Measurements from ENCODE around the gene PLK3. TPM values are rescaled to one million over a fixed set of nuclear protein-coding genes. Genes with fewer than 3 reads are reported as not detected.
A peak's percentile ranks its signal among the peaks of the same experiment; 100 is the strongest.
"Not testable (repeated sequence)": the region's sequence is repeated elsewhere in the genome, so short reads cannot be mapped to it uniquely, and the experiment has no call there.

PLK3 gene
- 10 to 100 TPM in 1 of 2 donors, 1 to 10 TPM in 1; 8.1 to 10.4 TPM for total RNA-seq
- long read RNA-seq, transcript PLK3-201 (15 exons, 2,492 nt) = major isoform, 6 of 12 reads
- long read RNA-seq, partial matches to known transcripts = 2 of 12 reads
- long read RNA-seq, other reads (novel, unspliced or antisense) = 4 of 12 reads

DNA sequence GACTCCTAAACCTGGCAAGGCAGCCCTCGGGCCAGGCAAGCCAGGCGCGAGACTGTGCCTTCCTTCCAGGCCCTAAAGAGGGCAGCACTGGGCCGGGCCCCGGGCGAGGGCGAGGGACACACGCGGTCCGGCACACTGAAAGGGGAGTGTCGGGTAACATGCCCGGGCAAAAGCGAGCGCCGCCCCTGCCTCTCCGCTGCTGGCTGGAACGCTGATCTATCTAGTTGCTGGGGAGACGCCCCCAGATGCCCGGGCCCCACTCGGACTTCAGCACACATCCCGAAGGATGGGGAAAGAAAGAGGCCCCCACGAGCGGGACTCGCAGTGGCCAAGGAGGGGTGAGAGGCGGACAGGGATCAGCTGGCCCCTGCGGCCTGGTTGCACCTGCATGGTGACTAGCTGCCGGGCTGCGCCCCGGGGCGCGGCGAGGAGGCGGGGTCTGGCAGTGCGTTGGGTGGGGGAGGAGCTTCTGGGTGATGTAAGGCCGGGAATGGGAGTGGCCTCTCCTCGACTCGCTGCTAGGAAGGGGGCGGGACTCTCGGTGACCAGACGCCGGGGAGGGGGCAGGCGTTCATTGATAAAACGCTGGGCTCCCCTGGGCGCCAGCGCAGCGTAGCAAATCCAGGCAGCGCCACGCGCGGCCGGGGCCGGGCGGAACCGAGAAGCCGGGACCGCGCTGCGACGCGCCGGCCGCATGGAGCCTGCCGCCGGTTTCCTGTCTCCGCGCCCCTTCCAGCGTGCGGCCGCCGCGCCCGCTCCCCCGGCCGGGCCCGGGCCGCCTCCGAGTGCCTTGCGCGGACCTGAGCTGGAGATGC is at the start of gene PLK3:
PLK3 (plus strand) TSS at position 608 of the 815 bp plus-strand sequence; CDS start at position 695, 87 bp downstream.
- ATAC-seq = peak; percentile 94
- peak; percentile 98 to 99 for DNase-seq
- intact Hi-C loops (cut with DNase I, micrococcal nuclease) = loop anchor here in 1 of 2 donors (10.0 kb wide), 1 partner anchor 215 kb away; the partner anchor contains the start of genes HECTD3 and UROD

DNA sequence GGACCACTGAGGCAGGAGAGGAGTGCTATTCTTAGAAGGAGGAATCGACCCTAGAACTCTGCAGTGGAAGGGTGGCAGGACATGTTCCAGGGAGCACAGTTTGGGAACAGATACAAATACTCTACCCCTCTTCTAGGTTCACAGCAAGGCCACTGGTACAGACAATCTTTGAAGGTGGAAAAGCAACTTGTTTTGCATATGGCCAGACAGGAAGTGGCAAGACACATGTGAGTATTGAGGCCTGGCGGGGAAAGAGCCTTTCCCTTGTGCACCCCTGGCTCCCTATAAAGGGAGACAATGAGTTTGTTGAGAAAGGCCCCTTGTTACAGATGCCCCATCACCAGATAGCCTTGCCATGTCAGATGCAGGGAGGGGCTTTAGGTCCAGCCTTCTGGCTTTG is 42.8 kb upstream of the PLK3 start:
- DNase-seq (no peak), ATAC-seq (no peak)
- intact Hi-C loops (cut with DNase I, micrococcal nuclease) = no loop called here

DNA sequence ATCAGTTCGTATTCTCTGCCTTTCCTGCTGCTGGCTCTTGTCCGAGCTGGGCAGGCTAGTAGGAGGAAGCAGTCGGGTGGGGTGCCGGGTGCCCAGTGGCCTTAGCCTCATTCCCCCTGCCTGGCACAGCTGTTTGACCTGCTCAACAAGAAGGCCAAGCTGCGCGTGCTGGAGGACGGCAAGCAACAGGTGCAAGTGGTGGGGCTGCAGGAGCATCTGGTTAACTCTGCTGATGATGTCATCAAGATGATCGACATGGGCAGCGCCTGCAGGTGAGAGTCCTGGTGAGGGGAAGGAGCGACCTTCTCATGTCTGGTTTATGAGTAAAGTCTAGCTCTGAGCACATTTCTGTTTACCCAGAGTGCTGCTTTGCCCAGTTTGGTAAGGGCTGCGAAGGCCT is 41.1 kb upstream of the PLK3 start:
- DNase-seq = no peak
- intact Hi-C loops (cut with DNase I, micrococcal nuclease) = no loop called here

DNA sequence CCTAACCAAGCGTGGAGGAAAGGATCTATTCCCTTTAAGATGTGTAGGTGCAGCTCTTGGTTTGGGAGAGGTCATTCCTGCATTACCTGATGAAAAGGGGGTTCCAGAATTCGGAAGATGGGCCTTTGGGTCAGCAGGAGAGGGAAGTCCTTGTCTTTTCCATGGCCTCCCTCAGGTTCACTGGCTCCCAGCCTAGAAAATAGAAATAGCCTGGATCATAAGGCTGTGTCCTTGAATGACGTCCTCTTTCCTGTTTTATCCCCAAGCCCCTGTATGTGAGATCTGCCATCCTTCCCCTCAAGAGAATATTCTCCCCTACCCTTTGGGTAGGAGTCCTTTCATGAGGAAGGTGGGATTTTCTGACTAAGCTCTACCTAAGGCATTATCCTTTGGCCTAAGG is 39.3 kb upstream of the PLK3 start:
- DNase-seq (no peak), ATAC-seq (no peak)
- intact Hi-C loops (cut with DNase I, micrococcal nuclease) = no loop called here

More for the DNA sequence above, 41.1 kb upstream of the PLK3 start:
- ATAC-seq = no peak

DNA sequence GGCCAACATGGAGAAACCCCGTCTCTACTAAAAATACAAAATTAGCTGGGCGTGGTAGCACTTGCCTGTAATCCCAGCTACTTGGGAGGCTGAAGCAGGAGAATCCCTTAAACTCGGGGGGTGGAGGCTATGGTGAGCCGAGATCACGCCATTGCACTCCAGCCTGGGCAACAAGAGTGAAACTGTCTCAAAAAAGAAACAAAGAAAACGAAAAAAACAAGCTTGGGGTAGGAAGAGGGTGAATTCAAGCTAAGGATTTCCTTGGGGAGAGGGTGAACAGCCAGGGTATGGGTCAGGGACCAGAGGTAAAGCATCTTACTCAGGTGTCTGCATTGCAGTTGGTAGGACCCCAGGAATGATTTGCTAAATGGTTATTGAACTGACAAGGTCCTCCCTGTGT is 33.8 kb upstream of the PLK3 start:
- intact Hi-C loops (cut with DNase I, micrococcal nuclease); DNase-seq; ATAC-seq: not testable (repeated sequence)

DNA sequence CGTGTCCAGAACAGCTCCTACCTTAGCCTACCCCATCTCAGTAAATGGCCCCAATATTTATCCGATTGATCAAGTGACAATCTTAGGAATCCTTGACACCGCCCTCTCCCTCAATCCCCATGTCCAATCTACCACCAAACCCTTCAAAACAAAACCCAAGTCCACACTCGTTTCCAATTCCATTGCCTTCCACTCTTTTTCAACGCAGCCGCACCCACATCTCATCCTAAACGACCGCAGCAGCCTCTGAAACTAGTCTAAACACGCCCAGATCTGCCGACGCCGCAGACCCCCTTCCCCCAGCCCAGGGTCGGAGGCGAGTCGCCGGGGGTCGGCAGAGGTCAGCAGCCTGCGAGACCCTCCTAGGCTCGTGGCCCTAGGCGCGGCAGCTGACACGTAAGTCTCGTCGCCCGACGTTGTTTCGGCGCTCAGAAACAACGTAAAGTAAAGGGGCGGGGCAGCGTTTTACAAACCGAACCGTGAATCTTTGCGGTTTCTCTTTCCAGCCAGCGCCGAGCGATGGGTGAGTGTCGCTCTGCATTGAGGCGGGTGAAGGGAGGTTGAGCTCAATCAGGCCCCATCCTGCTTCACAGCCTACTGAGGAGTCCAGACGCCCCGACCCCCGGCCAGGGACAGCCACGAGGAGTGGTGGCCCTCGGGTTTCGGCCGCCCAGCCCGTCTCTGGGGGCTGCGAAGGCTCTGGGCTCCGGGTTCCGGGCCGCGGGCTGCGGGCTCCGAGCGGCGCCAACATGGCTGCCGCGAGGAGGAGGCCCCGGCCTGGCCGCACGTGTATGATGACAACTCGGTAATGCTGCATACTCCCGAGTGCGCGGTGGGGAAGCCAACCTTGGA is 24.9 kb upstream of the PLK3 start, which contains the start of gene RPS8:
RPS8 (plus strand) TSS at position 463 of the 852 bp plus-strand sequence; CDS start at position 520, 57 bp downstream.
- DNase-seq (peak; percentile 93 to 94), ATAC-seq (peak; percentile 89)
- intact Hi-C loops (cut with DNase I, micrococcal nuclease) = no loop called here

DNA sequence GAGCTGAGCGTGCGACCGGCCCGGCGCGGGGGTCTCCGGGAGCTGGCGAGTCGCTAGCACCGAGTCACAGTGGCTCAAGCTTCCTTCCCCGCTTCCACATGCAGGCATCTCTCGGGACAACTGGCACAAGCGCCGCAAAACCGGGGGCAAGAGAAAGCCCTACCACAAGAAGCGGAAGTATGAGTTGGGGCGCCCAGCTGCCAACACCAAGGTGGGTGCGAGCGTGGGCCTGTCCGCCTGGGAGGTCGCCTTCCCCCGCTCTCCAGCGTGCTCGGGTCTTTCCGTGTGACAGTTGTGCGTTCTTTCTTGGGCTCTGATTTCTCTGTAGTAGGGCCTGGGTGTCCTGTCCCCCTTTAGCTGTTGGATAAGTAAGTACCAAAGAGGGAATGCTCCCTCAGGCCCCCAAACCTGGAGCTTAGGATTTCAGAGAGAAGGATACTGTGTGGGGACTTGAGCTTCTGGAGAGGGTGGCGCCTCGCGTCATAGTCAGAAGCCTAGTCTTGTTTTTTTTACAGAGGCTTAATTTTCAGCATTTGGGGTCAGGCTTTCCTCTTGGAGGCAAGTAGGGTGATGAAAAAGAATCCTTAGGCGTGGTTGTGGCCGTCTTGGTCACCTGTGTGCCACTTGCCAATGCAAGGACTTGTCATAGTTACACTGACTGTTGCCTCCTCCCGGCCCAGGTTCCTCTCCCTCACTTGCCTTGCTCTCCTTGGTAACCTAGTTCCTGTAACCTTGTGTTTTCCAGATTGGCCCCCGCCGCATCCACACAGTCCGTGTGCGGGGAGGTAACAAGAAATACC is 24.0 kb upstream of the PLK3 start:
- intact Hi-C loops (cut with DNase I, micrococcal nuclease) = no loop called here
- DNase-seq (peak; percentile 36 to 57), ATAC-seq (peak; percentile 53)

DNA sequence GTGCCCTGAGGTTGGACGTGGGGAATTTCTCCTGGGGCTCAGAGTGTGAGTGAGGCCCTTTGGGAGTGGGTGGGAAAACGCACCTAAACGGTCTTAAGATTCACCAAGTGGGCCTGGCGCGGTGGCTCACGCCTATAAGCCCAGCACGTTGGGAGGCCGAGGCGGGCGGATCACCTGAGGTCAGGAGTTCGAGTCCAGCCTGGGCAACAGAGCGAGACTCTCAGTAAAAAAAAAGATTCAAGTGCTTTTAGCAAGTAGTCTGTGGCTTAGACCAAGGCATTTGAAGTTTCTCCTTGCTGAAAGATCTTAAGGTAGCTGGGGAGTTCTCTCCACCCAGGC is 23.5 kb upstream of the PLK3 start:
- DNase-seq = no peak
- intact Hi-C loops (cut with DNase I, micrococcal nuclease) = no loop called here
- no peak for ATAC-seq

DNA sequence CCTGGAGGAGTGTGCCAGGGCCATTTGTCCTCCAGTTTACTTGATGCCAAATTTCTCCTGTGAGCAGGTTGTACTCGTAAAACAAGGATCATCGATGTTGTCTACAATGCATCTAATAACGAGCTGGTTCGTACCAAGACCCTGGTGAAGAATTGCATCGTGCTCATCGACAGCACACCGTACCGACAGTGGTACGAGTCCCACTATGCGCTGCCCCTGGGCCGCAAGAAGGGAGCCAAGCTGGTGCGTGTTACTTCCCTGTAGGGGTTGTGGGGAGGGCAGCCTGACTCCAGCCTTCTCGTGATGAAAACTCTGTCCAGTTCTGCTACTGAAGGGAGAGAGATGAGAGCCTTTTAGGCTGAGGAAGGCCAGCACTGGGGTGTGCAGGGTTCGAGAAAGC is 22.6 kb upstream of the PLK3 start:
- no peak for ATAC-seq
- intact Hi-C loops (cut with DNase I, micrococcal nuclease) = no loop called here
- no peak for DNase-seq

DNA sequence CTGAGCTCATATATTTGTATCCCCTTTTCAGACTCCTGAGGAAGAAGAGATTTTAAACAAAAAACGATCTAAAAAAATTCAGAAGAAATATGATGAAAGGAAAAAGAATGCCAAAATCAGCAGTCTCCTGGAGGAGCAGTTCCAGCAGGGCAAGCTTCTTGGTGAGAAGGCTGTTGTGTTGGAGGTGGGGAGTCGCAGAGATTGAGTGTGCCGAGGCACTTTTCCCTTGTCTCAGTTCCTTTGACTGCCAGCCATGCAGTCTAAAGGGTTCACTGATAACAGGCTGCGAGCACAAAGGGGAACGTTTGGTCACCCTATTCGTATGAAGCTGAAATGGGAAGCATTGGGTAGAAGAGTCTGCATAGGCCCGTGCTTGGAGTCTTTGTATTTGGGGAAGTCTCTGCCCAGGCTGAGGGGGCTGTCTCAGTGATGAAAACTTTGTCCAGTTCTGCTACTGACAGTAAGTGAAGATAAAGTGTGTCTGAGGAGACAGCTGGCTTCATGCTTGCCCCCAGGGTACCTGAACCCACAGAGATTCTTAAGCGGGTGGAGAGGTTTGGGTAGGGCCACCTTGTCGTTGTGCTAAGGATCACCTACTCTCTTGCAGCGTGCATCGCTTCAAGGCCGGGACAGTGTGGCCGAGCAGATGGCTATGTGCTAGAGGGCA is 22.1 kb upstream of the PLK3 start:
- intact Hi-C loops (cut with DNase I, micrococcal nuclease) = no loop called here
- DNase-seq = no peak
- no peak for ATAC-seq

DNA sequence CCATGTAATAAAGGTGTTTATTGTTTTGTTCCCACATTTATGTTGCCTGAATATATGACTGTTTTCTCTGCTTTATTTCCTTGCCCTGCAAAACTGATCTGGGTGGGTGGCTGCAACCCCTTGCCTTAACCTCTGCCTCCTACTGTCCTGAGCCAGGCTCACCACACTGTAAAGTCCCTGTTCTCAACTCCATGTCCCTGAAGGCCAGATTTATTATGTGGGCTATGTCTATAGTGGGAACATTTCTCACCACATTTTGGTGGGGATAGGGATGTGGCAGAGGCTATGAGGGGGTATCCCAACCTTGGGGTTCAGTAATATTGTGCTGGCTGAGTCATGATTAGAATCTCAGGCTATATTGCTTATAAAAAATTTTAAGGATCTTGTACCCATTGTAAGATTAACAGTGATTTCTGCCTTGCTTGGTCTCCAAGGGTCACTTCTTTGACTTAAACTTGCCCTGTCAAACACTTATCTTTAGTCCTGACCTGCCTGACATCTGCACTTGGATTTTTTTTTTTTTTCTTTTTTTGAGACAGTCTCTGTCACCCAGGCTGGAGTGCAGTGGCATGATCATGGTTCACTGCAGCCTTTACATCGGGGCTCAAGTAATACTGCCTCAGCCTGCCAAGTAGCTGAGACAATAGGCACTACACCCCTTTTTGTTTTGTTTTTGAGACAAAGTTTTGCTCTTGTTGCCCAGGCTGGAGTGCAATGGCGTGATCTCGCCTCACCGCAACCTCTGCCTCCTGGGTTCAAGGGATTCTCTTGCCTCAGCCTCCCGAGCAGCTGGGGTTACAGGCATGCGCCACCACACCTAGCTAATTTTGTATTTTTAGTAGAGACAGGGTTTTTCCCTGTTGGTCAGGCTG is 21.2 kb upstream of the PLK3 start:
- intact Hi-C loops (cut with DNase I, micrococcal nuclease) = no loop called here
- DNase-seq (no peak), ATAC-seq (no peak)

DNA sequence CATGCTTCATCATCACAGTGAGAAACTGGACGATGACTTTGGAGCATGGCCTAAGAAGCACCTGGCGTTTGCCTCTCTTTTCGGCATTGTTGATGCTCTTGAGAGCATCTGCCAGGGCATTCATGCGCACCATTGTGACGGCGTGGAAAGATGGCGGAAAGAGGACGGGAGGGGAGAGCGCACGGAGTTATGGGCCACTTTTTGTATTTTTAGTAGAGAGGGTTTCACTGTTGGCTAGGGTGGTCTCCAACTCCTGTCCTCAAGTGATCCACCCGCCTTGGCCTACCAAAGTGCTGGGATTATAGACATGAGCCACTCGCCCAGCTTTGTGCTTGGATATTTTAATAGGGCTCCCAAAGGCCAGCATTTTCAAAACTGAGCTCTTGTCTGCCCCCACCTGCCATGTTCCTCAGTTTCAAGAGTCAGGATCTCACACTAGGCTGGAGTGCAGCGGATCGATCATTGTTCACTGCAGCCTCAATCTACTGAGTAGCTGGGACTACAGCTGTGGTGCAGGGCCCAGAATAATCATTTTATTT is 19.5 kb upstream of the PLK3 start:
- ATAC-seq (no peak), DNase-seq (no peak)
- intact Hi-C loops (cut with DNase I, micrococcal nuclease) = loop anchor here in 1 of 2 donors (10.0 kb wide), 1 partner anchor 54 kb away; no protein-coding TSS in a partner anchor

DNA sequence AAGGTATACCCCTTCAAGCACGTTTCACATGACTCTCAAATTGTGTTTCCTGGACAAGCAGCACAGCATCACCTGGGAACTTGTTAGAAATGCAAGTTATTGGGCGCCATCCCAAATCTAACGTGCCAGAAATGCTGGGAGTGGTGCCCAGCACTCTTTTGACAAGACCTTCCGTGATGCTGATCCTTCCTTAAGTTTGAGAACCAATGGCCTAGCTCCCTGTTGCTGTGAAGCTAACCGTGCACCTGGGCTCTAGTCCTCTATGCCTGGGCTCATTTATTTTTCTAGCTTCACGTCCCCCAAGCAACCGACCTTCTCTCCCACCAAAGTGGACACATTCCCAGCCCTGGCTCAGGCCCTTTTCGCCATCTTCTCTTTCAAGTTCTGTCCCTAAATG is 16.5 kb upstream of the PLK3 start:
- DNase-seq (no peak), ATAC-seq (no peak)
- intact Hi-C loops (cut with DNase I, micrococcal nuclease) = loop anchor here in 1 of 2 donors (10.0 kb wide), 1 partner anchor 51 kb away; no protein-coding TSS in a partner anchor

DNA sequence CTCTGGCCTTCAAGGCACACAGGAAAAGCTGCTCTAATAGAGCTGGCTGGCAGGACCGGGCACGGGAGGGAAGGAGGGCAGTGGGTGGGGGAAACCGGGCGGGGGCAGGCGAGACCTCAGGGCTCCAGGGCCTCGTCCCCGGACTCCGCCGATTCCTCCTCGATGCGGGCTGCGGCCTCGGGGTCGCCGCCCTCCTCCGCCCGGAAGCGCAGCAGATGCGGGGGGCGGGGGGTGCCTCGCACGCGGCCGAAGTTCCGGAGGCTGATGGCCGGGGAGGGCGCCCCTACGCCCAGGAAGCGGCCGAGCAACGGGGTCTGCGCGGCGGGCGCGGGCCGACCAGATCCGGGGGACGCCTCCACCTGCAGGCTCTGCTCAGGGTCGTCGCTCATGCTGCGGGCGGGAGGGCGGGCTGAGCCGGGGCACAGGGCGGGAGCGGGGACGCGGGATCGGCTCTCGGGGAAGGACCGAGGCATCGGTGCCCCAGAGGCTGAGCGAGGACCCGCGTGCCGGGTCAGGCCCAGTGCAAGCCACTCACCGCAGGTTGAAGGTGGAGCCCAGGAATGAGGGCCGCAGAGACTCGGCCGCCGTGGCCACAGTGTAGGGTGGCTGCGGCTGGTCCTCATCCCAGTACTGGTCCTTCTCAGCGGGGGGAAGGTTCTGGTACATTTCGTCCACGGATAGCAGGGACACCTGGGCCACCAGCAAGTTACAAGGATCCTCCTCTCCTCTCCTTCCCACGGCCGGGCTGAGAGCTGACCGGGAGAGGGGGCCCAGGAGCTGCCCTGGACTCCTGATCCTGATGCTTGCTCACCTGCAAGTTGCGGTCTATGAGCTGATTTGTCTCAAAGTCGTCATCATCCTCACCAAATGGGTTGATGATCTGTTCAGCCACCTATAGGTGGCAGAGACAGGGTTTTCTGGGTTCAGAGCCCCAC is 15.8 kb upstream of the PLK3 start:
- ATAC-seq = peak; percentile 17
- intact Hi-C loops (cut with DNase I, micrococcal nuclease) = loop anchor here in 1 of 2 donors (10.0 kb wide), 1 partner anchor 50 kb away; no protein-coding TSS in a partner anchor
- DNase-seq = peak; percentile 31 to 46

DNA sequence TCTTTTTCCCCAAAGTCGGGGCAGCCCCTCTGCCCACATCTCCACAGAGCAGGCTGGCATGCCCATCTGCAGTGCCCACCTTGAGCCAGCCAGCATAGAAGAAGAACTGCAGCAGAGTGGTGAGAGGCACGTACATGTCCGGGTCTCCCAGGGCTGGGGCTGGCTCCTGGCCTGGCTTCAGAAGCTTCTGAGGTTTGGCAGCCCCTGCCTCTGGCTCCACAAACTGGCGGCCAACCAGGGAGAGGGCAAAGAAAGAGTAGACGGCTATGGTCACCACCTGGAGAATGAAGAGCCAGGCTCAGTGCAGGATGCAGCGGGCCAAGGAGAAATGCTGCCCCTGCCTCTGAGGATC is 15.2 kb upstream of the PLK3 start:
- DNase-seq (peak in 1 of 2 donors; percentile 22), ATAC-seq (no peak)
- intact Hi-C loops (cut with DNase I, micrococcal nuclease) = loop anchor here in 1 of 2 donors (10.0 kb wide), 1 partner anchor 50 kb away; no protein-coding TSS in a partner anchor
